NCI-H1694 treated with DMSO at 0.1 percent for 48 hours (cell line): ENCODE results near the gene DELE1.
A peak's percentile ranks its signal among the peaks of the same experiment; 100 is the strongest.
"Not testable (repeated sequence)": the region's sequence is repeated elsewhere in the genome, so short reads cannot be mapped to it uniquely, and the experiment has no call there.

ENCODE experiments used
- DNase-seq: peaks from one replicate; lab custom pipeline; 2025; lab: John Stamatoyannopoulos, UW

DELE1 gene

DNA sequence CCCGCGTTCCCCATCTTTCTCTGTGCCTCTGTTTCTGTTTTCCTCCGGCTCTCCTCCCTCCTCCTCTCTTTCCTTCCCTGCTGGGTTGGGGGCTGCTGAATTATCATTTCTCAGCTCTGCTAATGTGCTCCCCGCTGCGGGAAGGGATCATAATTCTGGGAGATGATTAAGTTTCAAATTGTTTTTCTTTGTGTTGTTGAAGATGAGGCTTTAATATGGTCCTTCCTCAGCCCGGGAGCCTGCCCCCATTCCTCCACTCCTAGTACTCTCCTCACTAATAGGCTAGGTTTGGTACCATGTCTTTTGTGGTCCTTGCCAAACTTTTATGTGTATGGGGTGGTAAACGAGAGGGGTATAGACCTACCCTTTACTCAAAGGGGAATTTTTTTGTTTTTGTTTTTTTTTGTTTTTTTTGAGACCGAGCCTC lies 39.8 kb upstream of the DELE1 start:
- DNase-seq: no peak

GRCh38 chr5:141889282-141889871 lies 34.3 kb upstream of the DELE1 start:
- DNase-seq: no peak

- DNase-seq: not testable (repeated sequence)
Observed at GRCh38 chr5:141890429-141890828, 33.2 kb upstream of the DELE1 start.

- DNase-seq: no peak
Observed at GRCh38 chr5:141897425-141897824, 26.2 kb upstream of the DELE1 start.

- DNase-seq: no peak
Observed at GRCh38 chr5:141898448-141899049, 25.1 kb upstream of the DELE1 start.

DNA sequence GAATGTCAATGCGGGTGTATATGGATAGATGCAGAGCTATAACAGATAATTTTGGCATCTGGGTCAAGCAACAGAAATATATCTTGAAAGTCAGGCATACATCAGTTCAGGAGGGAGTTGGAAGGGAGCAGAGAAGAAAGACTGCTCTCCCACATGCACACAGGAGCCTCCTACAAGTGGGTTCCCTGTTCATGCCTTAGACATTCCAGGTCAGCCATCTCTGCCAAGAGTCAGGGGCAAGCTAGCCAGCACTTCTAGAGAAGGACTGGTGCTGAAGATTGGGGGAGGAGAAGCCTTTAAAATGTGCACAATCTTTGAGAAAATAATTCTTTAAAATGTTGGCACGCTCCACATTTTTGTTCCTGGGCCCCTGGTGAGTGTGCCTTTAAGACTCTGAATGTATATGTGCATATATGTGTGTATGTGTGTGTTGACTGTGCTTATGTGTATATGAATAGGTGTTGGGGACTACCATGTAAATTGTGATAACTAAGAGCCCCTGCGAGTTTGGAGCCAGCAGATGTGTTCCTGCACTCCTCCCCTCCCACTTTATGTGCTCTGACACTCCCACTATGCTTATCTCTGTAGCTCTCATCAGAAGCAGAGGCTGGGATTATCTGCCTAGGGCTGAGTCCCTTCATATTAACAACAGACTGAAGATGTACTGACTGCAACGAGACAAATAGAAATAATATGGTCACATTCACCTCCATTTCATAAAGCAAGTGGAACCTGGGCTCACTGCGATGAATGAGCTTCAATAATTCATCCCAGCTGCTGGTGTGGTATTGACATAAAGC lies 21.5 kb upstream of the DELE1 start:
- no peak for DNase-seq

DNA sequence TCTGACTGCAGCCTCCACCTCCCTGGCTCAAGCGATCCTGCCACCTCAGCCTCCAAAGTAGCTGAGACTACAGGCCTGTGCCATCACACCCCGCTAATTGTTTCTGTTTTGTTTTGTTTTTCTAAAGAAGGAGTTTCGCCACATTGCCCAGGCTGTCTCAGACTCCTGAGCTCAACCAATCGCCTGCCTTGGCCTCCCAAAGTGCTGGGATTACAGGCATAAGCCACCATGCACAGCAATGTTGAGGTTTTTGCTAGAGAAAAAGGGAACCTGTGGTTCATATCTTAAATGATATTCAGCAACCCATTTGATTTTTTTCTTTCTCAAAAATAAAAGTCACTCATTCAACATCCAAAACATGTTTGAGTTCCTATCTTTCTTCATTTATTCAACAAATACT lies 20.4 kb upstream of the DELE1 start:
- no peak for DNase-seq

- no peak for DNase-seq
Observed at GRCh38 chr5:141904551-141904950, 19.1 kb upstream of the DELE1 start.

GRCh38 chr5:141906517-141906916 lies 17.2 kb upstream of the DELE1 start:
- DNase-seq: no peak

- no peak for DNase-seq
Observed at GRCh38 chr5:141906972-141907371, 16.7 kb upstream of the DELE1 start.

DNA sequence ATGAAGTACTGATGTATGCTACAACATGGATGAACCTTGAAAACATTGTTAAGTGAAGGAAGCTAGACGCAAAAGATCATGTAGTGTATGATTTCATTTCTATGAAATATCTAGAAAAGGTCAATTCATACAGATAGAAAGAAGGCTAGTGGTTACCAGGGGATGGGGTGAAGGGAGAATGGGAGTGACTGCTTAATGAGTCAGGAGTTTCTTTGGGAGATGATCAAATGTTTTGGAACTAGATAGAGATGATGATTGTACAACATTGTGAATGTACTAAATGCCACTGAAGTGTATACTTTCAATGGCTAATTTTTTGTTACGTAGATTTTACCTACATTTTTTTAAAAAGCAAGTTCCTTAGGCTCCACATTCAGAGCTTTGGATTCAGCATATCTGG lies 14.9 kb upstream of the DELE1 start:
- DNase-seq: no peak

- no peak for DNase-seq
Observed at GRCh38 chr5:141909212-141909611, 14.5 kb upstream of the DELE1 start.

DNA sequence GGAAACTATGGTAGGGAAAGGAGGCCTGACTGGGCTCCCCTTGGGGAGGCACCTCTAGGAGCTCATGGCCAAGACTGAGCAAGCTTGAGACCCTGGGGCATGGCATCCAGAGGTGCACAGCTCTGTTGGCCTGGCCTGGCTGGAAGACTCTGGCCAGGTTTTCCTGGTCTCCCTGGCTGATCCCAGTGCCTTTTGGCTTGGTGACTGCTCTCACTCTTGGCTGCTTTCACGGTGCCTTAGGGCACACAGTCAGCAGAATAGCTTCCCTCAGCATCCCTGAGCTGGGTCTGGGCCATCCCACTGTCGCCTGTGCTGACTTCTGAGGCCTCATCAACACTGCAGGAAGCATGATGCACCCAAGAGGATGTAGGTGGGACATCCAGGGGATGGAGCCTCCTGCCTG lies 13.4 kb upstream of the DELE1 start:
- no peak for DNase-seq

GRCh38 chr5:141913560-141914198 lies 10.0 kb upstream of the DELE1 start:
- no peak for DNase-seq

DNA sequence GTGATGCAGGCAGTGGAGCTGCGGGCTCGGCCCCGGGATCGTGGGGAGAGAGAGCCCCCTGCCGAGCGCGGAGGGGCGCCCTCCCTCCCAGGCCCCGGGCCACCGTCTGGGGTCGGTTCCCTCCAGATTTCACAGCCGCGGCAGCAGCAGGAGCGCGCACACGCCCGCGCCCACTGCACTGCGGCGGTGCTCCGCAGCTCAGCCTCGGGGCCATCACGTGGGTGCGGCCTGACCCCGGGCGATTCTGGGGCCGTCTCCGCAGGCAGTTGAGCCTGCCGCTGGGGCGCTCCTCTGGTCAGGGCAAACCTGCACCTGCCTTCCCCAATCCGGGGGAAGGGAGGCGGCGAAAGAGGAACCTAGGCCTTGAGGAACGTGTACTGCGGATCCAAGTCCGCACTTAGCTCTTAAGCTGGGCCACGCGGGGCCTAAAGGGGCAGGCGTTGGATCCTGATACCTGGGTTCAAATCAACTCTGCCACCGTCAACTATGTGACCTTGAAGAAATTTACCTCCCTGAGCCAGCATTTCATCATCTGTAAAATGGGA lies 9.4 kb upstream of the DELE1 start:
- DNase-seq: peak; percentile 48

- no peak for DNase-seq
Observed at GRCh38 chr5:141914797-141915196, 8.9 kb upstream of the DELE1 start.

DNA sequence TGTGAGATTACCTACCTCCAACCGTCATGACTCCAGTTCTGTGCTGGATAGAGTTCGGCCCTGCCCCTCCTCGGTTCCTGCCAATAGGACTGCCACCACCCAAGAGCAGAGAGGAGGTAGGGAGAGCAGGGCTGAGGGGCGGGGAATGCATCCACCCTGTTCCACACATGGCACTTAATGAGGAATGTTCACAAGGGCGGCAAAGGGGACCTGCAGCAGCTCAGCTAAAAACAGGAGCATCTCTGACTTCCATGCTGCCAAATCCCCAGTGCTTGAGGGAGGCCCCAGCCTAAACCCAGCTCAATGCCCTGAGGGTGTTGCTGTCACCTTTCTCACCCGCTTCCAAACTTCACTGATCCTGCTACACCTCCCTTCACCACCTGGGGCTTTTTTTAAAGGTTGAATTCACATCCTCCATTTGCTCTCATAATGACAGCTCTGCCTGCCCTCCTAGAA lies 7.8 kb upstream of the DELE1 start:
- DNase-seq: no peak

DNA sequence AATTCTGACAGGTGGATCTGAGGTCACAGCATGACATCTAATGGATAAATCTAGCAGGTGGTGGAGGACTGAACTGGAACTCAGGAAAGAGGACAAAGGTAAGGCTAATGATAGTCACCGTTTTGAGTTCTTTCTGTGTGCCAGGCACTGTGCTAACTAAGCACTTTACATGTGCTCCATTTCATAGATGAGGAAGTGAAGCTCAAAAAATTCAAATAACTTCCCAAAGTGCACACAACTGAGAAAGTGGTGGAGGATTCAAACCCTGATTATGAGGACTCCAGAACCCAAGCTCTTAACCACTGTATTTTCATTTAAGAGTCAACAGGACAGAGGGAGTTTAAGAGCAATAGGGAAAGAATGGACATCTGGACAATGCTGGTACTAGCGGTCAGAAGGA lies 7.1 kb upstream of the DELE1 start:
- no peak for DNase-seq

GRCh38 chr5:141917760-141918159 lies 5.9 kb upstream of the DELE1 start:
- no peak for DNase-seq

DNA sequence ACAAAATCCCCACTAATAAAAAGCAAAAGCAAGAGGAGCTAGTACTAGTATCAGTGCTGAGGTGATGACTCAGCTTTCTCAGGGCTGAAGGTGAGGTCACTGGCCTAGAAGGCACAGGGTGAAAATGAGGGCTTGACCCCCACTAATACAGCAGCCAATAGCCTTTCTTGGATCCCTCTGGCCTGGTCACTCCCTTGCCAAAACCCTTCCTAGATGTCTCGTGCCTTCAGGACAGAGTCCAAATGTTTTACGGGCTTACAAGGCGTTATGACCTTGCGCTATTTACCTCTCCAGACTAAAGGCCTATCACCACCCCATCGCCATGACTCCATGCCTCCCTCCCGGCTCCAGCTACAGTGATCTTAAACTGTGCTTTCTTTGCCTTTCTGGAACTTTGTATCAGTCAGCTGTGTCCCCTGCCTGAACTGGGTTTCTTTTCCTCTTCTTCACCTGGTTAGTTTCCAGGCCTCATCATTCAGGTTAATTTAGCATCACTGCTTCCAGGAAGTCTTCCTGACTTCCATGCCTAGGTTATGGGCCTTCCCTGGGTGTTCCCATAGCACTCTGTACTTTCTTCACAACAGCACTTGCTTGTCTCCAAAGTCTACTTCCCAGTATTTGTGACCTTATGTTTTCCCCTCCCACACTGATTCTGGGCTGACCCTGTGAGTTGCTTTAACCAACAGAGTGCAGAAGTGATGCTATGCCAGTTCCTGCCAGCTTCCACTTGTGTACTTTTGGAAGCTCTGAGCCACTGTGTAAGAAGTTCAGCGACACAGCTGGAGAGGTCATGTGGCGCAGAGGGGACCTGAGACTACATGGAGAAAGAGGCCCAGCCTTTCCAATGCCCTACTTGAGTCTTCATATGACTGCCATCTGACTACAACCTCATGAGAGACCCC lies 4.2 kb upstream of the DELE1 start:
- no peak for DNase-seq

DNA sequence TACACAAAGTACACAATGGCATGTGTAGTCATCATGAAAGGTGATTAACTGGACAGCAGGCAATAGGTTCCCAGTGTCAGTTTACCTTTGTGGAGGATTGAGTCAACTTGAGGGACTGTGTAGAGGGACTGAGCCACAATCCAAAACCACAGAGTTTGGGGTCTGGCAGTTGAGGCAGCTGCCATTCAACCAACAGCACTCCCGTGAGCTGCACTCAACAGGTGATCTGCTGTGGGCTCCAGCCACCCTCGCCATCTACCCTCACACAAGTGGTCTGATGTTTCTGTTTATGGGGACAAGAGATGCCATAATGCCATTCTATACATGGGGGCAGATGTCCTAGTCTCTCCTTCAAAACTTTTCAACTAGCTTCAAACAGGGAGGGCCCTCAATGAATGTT lies 2.9 kb upstream of the DELE1 start:
- DNase-seq: no peak
